ENCODE measurements around the gene P2RY6. TPM values are rescaled to one million over a fixed set of nuclear protein-coding genes. Genes with fewer than 3 reads are reported as not detected.
A peak's percentile ranks its signal among the peaks of the same experiment; 100 is the strongest.

The P2RY6 gene
- total RNA-seq, 5 donors from 2014 or later (not counting 1 experiment from before 2014, with no cell fraction given) = 1.4 TPM; not detected in 4

- no peak overlapping the region for H3K4me3 ChIP-seq (ENCODE audit: control insufficient read depth in 1 of 2, extremely low read depth in 1 of 2, low read length in 1 of 2)
- no peaks in the 10 kb centered on the region for H3K9me3 ChIP-seq
- no peak overlapping the region for H3K27ac Mint-ChIP-seq
- no peak overlapping the region for H3K27ac ChIP-seq (ENCODE audit: low read length)
- H3K27me3 Mint-ChIP-seq = peaks cover 0 to 4% of the 10 kb centered on the region in 2 donors
- no peaks in the 10 kb centered on the region for H3K36me3 Mint-ChIP-seq
- no peak overlapping the region for H3K4me3 Mint-ChIP-seq
- no peaks in the 10 kb centered on the region for H3K9me3 Mint-ChIP-seq
- ChIA-PET CTCF (no interaction called here), POLR2A (no interaction called here)
- peaks cover 0 to 29% of the 10 kb centered on the region in 2 experiments for H3K27me3 ChIP-seq (replicated peaks in 1 of 2; ENCODE audit: control insufficient read depth in 2 of 2, extremely low read depth in 1 of 2, insufficient read depth in 2 of 2, low read length in 1 of 2)
- H3K4me1 ChIP-seq (ENCODE audit: control insufficient read depth in 1 of 2, extremely low read depth in 1 of 2, insufficient read depth in 2 of 2, low read length in 2 of 2) = peaks cover 0 to 11% of the 10 kb centered on the region in 2 experiments
- DNase-seq (no peak), ATAC-seq (replicated peaks in 1 of 4) (no peak)
- H3K4me1 Mint-ChIP-seq = peaks cover 11 to 15% (median 12%) of the 10 kb centered on the region in 3 donors
- no peaks in the 10 kb centered on the region for H3K36me3 ChIP-seq (ENCODE audit: control insufficient read depth in 2 of 2, extremely low read depth in 1 of 2, insufficient read depth in 1 of 2, low read length in 1 of 2)
- WGBS (ENCODE audit: insufficient coverage) = 100% methylated on average over 3 of the region's 8 CpGs
Observed at GRCh38 chr11:73318501-73319011, 46.4 kb downstream of the P2RY6 start.

- H3K27me3 ChIP-seq (replicated peaks in 1 of 2; ENCODE audit: control insufficient read depth in 2 of 2, extremely low read depth in 1 of 2, insufficient read depth in 2 of 2, low read length in 1 of 2) = peaks cover 0 to 27% of the 10 kb centered on the region in 2 experiments
- no peak for DNase-seq
- no peaks in the 10 kb centered on the region for H3K9me3 ChIP-seq
- Mint-ChIP-seq H3K27ac (no peak overlapping the region), H3K4me1 (peaks cover 6 to 10% (median 9%) of the 10 kb centered on the region in 3 donors), H3K9me3 (no peaks in the 10 kb centered on the region), H3K36me3 (no peaks in the 10 kb centered on the region), H3K27me3 (peaks cover 0 to 4% of the 10 kb centered on the region in 2 donors), H3K4me3 (no peak overlapping the region)
- H3K27ac ChIP-seq (ENCODE audit: low read length) = no peak overlapping the region
- ChIA-PET CTCF (no interaction called here), POLR2A (no interaction called here)
- no peak for ATAC-seq (replicated peaks in 1 of 4)
- H3K4me3 ChIP-seq (ENCODE audit: control insufficient read depth in 1 of 2, extremely low read depth in 1 of 2, low read length in 1 of 2) = no peak overlapping the region
- H3K4me1 ChIP-seq (ENCODE audit: control insufficient read depth in 1 of 2, extremely low read depth in 1 of 2, insufficient read depth in 2 of 2, low read length in 2 of 2) = peaks cover 0 to 7% of the 10 kb centered on the region in 2 experiments
- H3K36me3 ChIP-seq (ENCODE audit: control insufficient read depth in 2 of 2, extremely low read depth in 1 of 2, insufficient read depth in 1 of 2, low read length in 1 of 2) = no peaks in the 10 kb centered on the region
- WGBS (ENCODE audit: insufficient coverage) = 74% methylated on average over 6 of the region's 10 CpGs
Observed at GRCh38 chr11:73320763-73321603, 48.8 kb downstream of the P2RY6 start.

GRCh38 chr11:73321604-73322381, 49.7 kb downstream of the P2RY6 start:
- Histone ChIP-seq H3K4me3 (ENCODE audit: control insufficient read depth in 1 of 2, extremely low read depth in 1 of 2, low read length in 1 of 2) (no peak overlapping the region), H3K4me1 (ENCODE audit: control insufficient read depth in 1 of 2, extremely low read depth in 1 of 2, insufficient read depth in 2 of 2, low read length in 2 of 2) (peaks cover 0 to 7% of the 10 kb centered on the region in 2 experiments), H3K27me3 (replicated peaks in 1 of 2; ENCODE audit: control insufficient read depth in 2 of 2, extremely low read depth in 1 of 2, insufficient read depth in 2 of 2, low read length in 1 of 2) (peaks cover 0 to 27% of the 10 kb centered on the region in 2 experiments), H3K9me3 (no peaks in the 10 kb centered on the region), H3K27ac (ENCODE audit: low read length) (no peak overlapping the region), H3K36me3 (ENCODE audit: control insufficient read depth in 2 of 2, extremely low read depth in 1 of 2, insufficient read depth in 1 of 2, low read length in 1 of 2) (no peaks in the 10 kb centered on the region)
- H3K9me3 Mint-ChIP-seq = no peaks in the 10 kb centered on the region
- no peaks in the 10 kb centered on the region for H3K27me3 Mint-ChIP-seq
- ATAC-seq (replicated peaks in 1 of 4) (peak in 2 of 4 experiments; percentile 36 to 40), DNase-seq (no peak)
- no peak overlapping the region for H3K4me3 Mint-ChIP-seq
- no peak overlapping the region for H3K27ac Mint-ChIP-seq
- 28% methylated on average over 4 of the region's 10 CpGs for WGBS (ENCODE audit: insufficient coverage)
- peaks cover 6 to 10% (median 9%) of the 10 kb centered on the region in 3 donors for H3K4me1 Mint-ChIP-seq
- no peaks in the 10 kb centered on the region for H3K36me3 Mint-ChIP-seq
- POLR2A ChIA-PET = no interaction called here
- CTCF ChIA-PET = no interaction called here

GRCh38 chr11:73322382-73323306, 50.5 kb downstream of the P2RY6 start:
- no peaks in the 10 kb centered on the region for H3K27me3 Mint-ChIP-seq
- ChIA-PET CTCF (no interaction called here), POLR2A (no interaction called here)

GRCh38 chr11:73323464-73323863, 51.3 kb downstream of the P2RY6 start:
- Histone ChIP-seq H3K9me3 (no peaks in the 10 kb centered on the region), H3K27me3 (replicated peaks in 1 of 2; ENCODE audit: control insufficient read depth in 2 of 2, extremely low read depth in 1 of 2, insufficient read depth in 2 of 2, low read length in 1 of 2) (peaks cover 0 to 23% of the 10 kb centered on the region in 2 experiments), H3K27ac (ENCODE audit: low read length) (no peak overlapping the region), H3K4me1 (ENCODE audit: control insufficient read depth in 1 of 2, extremely low read depth in 1 of 2, insufficient read depth in 2 of 2, low read length in 2 of 2) (peaks cover 0 to 7% of the 10 kb centered on the region in 2 experiments), H3K4me3 (ENCODE audit: control insufficient read depth in 1 of 2, extremely low read depth in 1 of 2, low read length in 1 of 2) (no peak overlapping the region), H3K36me3 (ENCODE audit: control insufficient read depth in 2 of 2, extremely low read depth in 1 of 2, insufficient read depth in 1 of 2, low read length in 1 of 2) (no peaks in the 10 kb centered on the region)
- Mint-ChIP-seq H3K9me3 (no peaks in the 10 kb centered on the region), H3K4me3 (no peak overlapping the region), H3K36me3 (no peaks in the 10 kb centered on the region), H3K4me1 (peaks cover 6 to 10% (median 9%) of the 10 kb centered on the region in 3 donors), H3K27ac (no peak overlapping the region), H3K27me3 (no peaks in the 10 kb centered on the region)
- CTCF ChIA-PET = no interaction called here
- POLR2A ChIA-PET = no interaction called here
- ATAC-seq (replicated peaks in 1 of 4) (no peak), DNase-seq (no peak)
- WGBS (ENCODE audit: insufficient coverage) = 69% methylated on average over 7 of the region's 14 CpGs

More at GRCh38 chr11:73322382-73323306, 50.5 kb downstream of the P2RY6 start:
- H3K36me3 ChIP-seq (ENCODE audit: control insufficient read depth in 2 of 2, extremely low read depth in 1 of 2, insufficient read depth in 1 of 2, low read length in 1 of 2) = no peaks in the 10 kb centered on the region
- no peak overlapping the region for H3K27ac Mint-ChIP-seq
- H3K27ac ChIP-seq (ENCODE audit: low read length) = no peak overlapping the region
- H3K9me3 ChIP-seq = no peaks in the 10 kb centered on the region
- peaks cover 0 to 24% of the 10 kb centered on the region in 2 experiments for H3K27me3 ChIP-seq (replicated peaks in 1 of 2; ENCODE audit: control insufficient read depth in 2 of 2, extremely low read depth in 1 of 2, insufficient read depth in 2 of 2, low read length in 1 of 2)
- DNase-seq = no peak
- H3K4me3 Mint-ChIP-seq = no peak overlapping the region
- no peaks in the 10 kb centered on the region for H3K36me3 Mint-ChIP-seq
- H3K9me3 Mint-ChIP-seq = no peaks in the 10 kb centered on the region
- ATAC-seq (replicated peaks in 1 of 4) = no peak
- peaks cover 0 to 7% of the 10 kb centered on the region in 2 experiments for H3K4me1 ChIP-seq (ENCODE audit: control insufficient read depth in 1 of 2, extremely low read depth in 1 of 2, insufficient read depth in 2 of 2, low read length in 2 of 2)
- H3K4me3 ChIP-seq (ENCODE audit: control insufficient read depth in 1 of 2, extremely low read depth in 1 of 2, low read length in 1 of 2) = no peak overlapping the region
- H3K4me1 Mint-ChIP-seq = peaks cover 6 to 10% (median 9%) of the 10 kb centered on the region in 3 donors
- 80% methylated on average over 6 of the region's 7 CpGs for WGBS (ENCODE audit: insufficient coverage)

Data from T-cell (primary cell).